ENCODE results near the gene CDAN1. TPM values are rescaled to one million over a fixed set of nuclear protein-coding genes. Genes with fewer than 3 reads are reported as not detected.
A peak's percentile ranks its signal among the peaks of the same experiment; 100 is the strongest.

CDAN1 gene
- total and polyA plus RNA-seq, 2 donors (not counting 3 experiments of a cell fraction or from before 2014, with no cell fraction given), result 7.2 to 23.4 TPM

- Histone ChIP-seq H2AFZ (ENCODE audit: low read depth, low read length) (no peak overlapping the region), H4K20me1 (replicated peaks; ENCODE audit: control insufficient read depth, extremely low read depth, insufficient read depth, low read length) (no peaks in the 10 kb centered on the region), H3K79me2 (ENCODE audit: control insufficient read depth, insufficient read depth, low read length) (no peaks in the 10 kb centered on the region), H3K36me3 (ENCODE audit: control insufficient read depth in 2 of 2, extremely low read depth in 1 of 2, insufficient read depth in 2 of 2, low read length in 2 of 2) (peaks cover 0 to 11% of the 10 kb centered on the region in 2 experiments), H3K4me2 (ENCODE audit: insufficient read depth, low read length) (no peak overlapping the region), H3K9ac (replicated peaks; ENCODE audit: extremely low read depth, insufficient read depth, low read length) (no peak overlapping the region), H3K27me3 (ENCODE audit: control insufficient read depth in 2 of 2, insufficient read depth in 2 of 2, low read length in 2 of 2) (no peaks in the 10 kb centered on the region), H3K4me3 (replicated peaks in 1 of 3; ENCODE audit: insufficient read depth in 1 of 3, low read depth in 1 of 3, low read length in 3 of 3) (no peak overlapping the region), H3K9me3 (replicated peaks; ENCODE audit: control insufficient read depth, insufficient read depth, low read length) (no peaks in the 10 kb centered on the region), H3K27ac (ENCODE audit: insufficient read depth, low read depth, low read length) (no peak overlapping the region), H3K9me1 (replicated peaks; ENCODE audit: control insufficient read depth, extremely low read depth, insufficient read depth, low read length) (no peaks in the 10 kb centered on the region), H3K4me1 (ENCODE audit: control insufficient read depth, extremely low read depth, insufficient read depth, low read length) (no peaks in the 10 kb centered on the region)
- DNase-seq (ENCODE audit: low read depth, low spot score) (no peak), FAIRE-seq (peak; percentile 56)
- TF ChIP-seq GATA2 (IDR thresholded peaks at IDR 0.05; ENCODE audit: insufficient read depth, insufficient read length, low read depth, low read length), result no peak
- TF ChIP-seq CTCF (IDR thresholded peaks at IDR 0.05; ENCODE audit: extremely low read depth in 1 of 2, insufficient read depth in 1 of 2, low read depth in 1 of 2, low read length in 2 of 2), result no peak
- no peak for TF ChIP-seq POLR2A (IDR thresholded peaks at IDR 0.05; ENCODE audit: low read depth, low read length)
- TF ChIP-seq MAX (IDR thresholded peaks at IDR 0.05; ENCODE audit: insufficient read depth, insufficient read length), result no peak
- TF ChIP-seq EZH2 (IDR thresholded peaks at IDR 0.05; ENCODE audit: borderline replicate concordance, low read depth, low read length, severe bottlenecking), result no peak
- TF ChIP-seq POLR2AphosphoS5 (IDR thresholded peaks at IDR 0.05; ENCODE audit: insufficient read depth, low read depth, low read length), result no peak
- TF ChIP-seq MYC (IDR thresholded peaks at IDR 0.05; ENCODE audit: low read depth, low read length), result no peak
- TF ChIP-seq FOS (IDR thresholded peaks at IDR 0.05; ENCODE audit: borderline replicate concordance, insufficient read depth, low read length), result no peak
- TF ChIP-seq JUN (IDR thresholded peaks at IDR 0.05; ENCODE audit: borderline replicate concordance, insufficient read depth, insufficient read length, low read depth), result no peak
- BruUV-seq (replicated peaks), result no TSS peak
- dilution Hi-C loops (cut with MboI; ENCODE audit: extremely low pct_ligation_motif_present, low sequenced_read_pairs) (no loop called here), intact Hi-C loops (cut with micrococcal nuclease) (no loop called here)
- ChIA-PET POLR2A (no interaction called here), CTCF (no interaction called here)
Measured at GRCh38 chr15:42688301-42688700, 48.6 kb downstream of the CDAN1 start.
